ENCODE data around the gene KCTD19.

DNA sequence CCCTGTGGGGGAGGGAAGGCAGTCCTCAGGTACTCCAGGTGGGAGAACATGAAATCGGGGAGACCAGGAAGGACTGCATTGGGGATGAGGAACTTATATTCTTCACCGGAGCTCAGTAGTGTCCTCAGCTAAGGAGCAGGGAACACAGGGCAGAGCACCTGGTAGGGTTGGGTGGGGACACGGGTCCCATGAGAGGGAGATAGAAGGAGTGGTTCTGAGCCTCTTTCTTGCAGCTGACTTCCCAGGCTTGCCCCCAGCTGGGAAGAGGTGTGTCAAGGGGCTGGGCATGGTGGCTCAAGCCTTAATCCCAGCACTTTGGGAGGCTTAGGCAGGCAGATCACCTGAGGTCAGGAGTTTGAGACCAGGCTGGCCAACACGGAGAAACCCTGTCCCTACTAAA lies 81.4 kb downstream of the KCTD19 start:
- no peak for TF ChIP-seq SIN3A (IDR thresholded peaks at IDR 0.05; ENCODE audit: borderline replicate concordance, insufficient read depth, low read length)
- TF ChIP-seq TAF1 (IDR thresholded peaks at IDR 0.05; ENCODE audit: borderline replicate concordance, insufficient read depth, low read length), result no peak
- TF ChIP-seq POLR2AphosphoS5 (IDR thresholded peaks at IDR 0.05; ENCODE audit: low read depth, low read length), result no peak
- TF ChIP-seq, protein P1, sequence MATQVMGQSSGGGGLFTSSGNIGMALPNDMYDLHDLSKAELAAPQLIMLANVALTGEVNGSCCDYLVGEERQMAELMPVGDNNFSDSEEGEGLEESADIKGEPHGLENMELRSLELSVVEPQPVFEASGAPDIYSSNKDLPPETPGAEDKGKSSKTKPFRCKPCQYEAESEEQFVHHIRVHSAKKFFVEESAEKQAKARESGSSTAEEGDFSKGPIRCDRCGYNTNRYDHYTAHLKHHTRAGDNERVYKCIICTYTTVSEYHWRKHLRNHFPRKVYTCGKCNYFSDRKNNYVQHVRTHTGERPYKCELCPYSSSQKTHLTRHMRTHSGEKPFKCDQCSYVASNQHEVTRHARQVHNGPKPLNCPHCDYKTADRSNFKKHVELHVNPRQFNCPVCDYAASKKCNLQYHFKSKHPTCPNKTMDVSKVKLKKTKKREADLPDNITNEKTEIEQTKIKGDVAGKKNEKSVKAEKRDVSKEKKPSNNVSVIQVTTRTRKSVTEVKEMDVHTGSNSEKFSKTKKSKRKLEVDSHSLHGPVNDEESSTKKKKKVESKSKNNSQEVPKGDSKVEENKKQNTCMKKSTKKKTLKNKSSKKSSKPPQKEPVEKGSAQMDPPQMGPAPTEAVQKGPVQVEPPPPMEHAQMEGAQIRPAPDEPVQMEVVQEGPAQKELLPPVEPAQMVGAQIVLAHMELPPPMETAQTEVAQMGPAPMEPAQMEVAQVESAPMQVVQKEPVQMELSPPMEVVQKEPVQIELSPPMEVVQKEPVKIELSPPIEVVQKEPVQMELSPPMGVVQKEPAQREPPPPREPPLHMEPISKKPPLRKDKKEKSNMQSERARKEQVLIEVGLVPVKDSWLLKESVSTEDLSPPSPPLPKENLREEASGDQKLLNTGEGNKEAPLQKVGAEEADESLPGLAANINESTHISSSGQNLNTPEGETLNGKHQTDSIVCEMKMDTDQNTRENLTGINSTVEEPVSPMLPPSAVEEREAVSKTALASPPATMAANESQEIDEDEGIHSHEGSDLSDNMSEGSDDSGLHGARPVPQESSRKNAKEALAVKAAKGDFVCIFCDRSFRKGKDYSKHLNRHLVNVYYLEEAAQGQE (IDR thresholded peaks at IDR 0.05; ENCODE audit: insufficient read depth in 1 of 2, low read depth in 2 of 2, low read length in 2 of 2), result no peak
- no peak for TF ChIP-seq FOXP2 (optimal IDR thresholded peaks at IDR 0.05; ENCODE audit: borderline replicate concordance, extremely low read depth, extremely low read length, insufficient read depth)
